GM18505 (cell line): Measurements from ENCODE around the gene IDS.
"Not testable (repeated sequence)": the region's sequence is repeated elsewhere in the genome, so short reads cannot be mapped to it uniquely, and the experiment has no call there.

ENCODE experiments used
- ATAC-seq: cut with Tn5 transposase; IDR thresholded peaks from one replicate; pipeline ENCODE4 v1.9.1; 2021; ENCODE audit not compliant: unreplicated experiment
- POLR2A ChIP-seq: IDR thresholded peaks from 4 replicates; pipeline ENCODE4 v1.6.1; 2011; ENCODE audit warnings: borderline replicate concordance; ENCODE audit not compliant: insufficient read depth, insufficient read length; ENCODE audit errors: extremely low read depth

Gene IDS

DNA sequence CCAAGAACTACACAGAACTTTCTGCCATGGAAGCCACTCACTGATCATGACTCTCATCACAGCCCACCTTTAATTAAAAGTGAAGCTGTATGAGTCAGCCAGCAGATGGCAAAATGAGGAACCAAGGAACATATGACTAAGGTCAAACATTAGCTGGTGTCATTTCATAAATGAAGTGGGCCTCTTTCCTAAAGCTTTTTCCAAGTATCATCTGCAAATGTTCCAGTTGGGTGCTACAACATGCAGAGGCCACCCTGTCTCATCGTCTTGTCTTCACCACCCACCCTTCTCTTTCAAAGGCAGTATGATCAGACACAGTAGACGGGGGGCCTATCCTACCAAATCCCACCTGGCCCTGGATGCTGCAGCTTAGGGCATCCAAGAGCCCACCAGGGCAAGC lies 26.5 kb upstream of the IDS start:
- no peak for TF ChIP-seq POLR2A

DNA sequence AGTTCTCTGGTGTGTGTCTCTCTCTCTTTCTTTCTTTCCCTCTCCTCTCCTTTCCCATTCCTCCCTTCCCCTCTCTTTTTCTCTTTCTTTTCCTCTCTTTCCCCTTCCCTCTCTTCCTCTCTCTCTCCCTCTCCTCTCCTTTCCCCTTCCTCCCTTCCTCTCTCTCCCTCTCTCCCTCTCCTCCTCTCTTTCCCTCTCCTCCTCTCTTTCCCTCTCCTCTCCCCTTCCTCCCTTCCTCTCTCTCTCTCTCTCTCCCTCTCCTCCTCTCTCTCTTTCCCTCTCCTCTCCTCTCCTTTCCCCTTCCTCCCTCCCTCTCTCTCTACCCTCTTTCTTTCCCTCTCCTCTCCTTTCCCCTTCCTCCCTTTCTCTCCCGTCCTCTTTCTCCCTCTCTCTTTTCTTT lies 23.3 kb upstream of the IDS start:
- no peak for ATAC-seq
- no peak for TF ChIP-seq POLR2A

More for the DNA sequence above, 26.5 kb upstream of the IDS start:
- ATAC-seq = peak; percentile 72

DNA sequence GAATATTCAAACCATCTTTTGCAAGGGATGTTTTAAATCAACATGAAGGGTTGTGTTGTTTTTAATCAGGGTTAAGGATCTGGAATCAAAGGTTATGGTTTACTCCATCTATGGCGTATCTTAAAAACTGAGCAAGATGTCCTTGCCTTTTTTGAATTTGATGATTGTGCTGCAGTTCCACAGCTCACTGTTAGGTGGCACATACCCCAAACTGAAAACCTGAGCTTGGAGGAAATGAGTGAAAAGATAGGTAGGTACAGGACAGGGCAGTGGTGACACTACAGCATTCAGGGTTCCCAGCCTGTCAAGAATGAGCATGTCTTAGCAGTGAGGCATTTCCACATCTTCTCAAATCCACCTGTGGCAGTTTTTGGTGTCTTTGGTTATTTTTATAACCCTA lies 22.6 kb upstream of the IDS start:
- TF ChIP-seq POLR2A = no peak
- ATAC-seq = peak; percentile 25

DNA sequence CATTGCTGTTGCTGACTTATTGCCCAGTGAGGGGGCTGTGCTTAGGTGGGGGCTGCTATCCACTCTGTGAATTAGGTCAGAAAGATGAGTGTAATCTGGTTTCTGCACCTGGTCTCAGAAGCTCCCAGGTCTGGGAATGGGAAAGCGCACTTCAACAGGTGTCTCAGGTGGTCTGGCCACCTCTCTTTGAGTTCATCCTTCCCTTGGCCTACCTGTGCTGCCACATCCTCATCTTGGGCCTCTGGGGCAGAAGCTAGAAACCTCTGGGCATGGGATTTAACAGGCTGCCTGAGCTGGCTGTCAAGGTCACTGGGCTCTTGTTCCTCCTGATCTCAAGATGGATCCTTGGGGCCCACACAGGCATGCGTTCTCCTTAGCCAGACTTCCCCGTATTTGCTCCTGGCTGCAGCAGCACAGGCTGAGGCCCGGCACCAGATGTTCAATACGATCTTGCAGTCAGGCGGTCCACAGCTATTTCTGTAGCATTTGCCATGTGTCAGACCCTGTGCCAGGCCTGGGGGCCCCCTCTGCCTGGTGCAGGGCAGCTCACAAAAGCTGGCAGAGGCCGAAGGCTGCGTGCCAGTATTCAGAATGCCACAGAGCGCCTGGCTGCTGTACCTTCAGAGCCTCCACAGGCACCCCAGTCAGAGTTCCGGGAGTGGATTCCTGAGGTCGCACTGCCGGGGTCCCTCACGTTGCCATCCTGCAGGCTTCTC lies 21.4 kb upstream of the IDS start:
- not testable (repeated sequence) for ATAC-seq

DNA sequence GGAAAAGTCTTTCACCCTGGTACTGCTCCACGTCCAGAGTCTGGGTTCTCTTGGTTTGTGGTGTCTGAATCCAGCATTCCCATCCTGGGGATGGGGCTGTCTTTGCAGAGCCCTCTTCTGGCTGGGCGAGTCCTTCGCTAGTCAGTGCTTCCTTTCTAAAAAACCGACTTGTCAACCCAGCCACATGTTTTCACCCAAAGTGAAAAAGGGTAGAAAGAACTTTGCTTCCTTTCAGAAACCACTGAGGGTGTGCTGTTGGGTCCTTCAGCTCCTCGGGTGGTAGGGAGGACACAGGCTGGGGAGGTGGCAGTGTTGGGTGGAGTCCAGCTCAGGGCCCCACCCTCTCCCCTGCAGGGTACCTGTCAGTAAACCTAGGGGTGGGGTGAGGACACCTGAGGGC lies 20.8 kb upstream of the IDS start:
- peak; percentile 29 for ATAC-seq

DNA sequence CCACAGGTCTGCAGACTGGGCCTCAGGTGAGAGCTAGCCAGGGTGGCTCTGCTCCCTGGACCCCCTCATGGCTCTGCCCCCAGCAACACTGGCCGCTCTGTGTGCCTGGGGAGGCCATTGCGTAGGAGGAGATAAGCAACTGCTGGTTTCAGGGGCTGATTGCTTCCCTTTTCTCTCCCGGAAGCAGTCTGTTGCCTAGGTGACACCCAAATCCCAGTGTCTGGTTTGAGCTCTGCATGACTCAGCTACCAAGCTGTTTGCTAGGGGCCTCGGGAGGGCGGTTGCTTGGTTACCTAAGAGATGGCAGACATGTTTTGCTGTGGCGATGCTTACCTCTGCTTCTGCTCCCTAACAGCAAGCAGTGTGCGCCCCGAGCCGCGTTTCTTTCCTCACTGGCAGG lies 20.3 kb upstream of the IDS start:
- ATAC-seq = peak; percentile 94

DNA sequence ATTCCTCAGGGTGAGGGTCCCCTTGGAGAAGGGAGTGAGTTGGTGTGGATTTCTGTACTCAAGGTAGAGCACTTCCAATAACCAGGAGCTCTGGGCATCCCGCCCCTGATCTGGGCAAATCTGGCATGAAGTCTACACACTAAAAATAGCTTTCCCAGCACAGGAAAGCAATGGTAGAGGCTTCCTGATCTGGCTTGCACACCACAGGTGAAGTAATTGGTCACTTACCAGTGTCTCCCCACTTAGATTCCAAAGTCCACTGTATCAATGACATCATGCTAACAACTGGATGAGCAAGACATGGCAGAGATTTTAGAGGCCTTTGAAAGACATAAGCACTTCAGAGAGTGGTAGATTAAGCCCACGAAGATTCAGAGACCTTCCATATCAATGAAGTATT lies 17.8 kb upstream of the IDS start:
- no peak for TF ChIP-seq POLR2A
- no peak for ATAC-seq

DNA sequence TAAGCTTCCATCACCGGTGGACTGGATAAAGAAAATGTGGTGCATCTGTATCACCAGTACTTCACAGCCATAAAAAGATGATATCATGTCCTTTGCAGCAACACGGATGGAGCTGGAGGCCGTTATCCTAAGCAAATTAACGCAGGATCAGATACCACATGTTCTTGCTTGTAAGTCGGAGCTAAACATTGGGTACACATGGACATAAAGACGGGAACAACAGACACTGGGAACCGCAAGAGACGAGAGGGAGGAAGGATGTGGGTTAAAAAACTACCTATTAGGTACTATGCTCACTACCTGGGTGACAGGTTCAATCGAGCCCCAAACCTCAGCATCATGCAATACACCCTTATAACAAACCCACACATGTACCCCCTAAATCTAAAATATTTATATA lies 16.3 kb upstream of the IDS start:
- no peak for TF ChIP-seq POLR2A
- no peak for ATAC-seq

DNA sequence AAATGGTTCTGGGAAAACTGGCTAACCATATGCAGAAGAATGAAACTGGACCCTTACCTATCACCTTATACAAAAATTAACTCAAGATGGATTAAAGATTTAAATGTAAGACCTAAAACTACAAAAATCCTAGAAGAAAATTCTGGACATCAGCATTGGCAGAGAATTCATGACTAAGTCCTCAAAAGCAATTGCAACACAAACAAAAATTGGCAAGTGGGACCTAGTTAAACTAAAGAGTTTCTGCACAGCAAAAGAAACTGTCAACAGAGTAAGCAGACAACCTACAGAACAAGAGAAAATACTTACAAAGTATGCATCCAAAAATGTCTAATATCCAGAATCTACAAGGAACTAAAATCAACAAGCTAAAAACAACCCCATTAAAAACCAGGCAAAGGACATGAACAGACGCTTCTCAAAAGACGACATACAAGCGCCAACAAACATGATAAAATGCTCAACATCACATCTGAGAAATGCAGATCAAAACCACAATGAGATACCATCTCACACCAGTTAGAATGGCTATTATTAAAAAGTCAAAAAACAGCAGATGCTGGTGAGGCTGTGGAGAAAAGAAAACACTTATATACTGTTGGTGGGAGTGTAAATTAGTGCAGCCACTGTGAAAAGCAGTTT lies 15.7 kb upstream of the IDS start:
- not testable (repeated sequence) for ATAC-seq

DNA sequence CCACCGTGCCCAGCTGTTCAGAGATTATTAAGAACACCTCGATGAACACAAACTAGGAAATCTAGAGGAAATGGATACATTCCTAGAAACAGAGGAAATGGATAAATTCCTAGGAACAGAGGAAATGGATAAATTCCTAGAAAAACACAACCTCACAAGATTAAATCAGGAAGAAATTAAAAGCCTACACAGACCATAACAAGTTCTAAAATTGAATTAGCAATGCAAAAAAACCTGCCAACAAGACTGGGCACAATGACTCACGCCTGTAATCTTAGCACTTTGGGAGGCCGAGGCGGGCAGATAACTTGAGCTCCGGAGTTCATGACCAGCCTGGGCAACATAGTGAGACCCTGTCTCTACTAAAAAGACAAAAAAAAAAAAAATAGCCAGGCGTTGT lies 13.1 kb upstream of the IDS start:
- no peak for ATAC-seq

DNA sequence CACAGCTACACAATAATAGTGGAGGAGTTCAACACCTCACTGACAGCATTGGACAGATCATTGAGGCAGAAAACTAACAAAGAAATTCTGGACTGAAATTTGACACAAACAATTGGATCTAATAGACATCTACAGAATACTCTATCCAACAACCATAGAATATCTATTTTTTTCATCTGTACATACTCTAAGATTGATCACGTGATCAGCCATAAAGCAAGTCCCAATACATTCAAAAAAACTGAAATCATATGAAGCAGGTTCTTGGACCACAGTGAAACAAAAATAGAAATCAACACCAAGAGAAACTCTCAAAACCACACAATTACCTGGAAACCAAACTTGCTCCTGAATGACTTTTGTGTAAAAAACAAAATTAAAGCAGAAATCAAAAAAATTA lies 12.2 kb upstream of the IDS start:
- ATAC-seq = no peak

More for the DNA sequence above, 13.1 kb upstream of the IDS start:
- no peak for TF ChIP-seq POLR2A

DNA sequence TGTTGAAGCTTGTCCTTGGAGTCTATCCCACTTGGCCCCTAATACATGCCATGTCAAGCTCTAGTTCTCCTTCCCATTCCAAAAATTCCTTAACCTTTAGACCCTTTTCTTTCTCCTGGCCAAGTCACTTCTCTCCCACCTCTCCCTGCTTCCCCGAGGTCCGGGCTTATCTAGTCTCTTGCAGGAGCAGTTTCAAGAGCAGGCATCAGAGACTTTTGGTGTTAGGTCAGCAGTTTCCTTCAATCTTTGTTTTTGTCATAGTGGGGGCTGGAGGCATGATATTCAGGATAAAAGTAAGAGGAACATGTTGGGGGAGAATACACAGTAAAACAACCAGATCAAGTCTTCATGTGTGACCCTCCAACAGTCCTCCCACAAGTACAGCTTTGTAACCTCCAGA lies 11.5 kb upstream of the IDS start:
- TF ChIP-seq POLR2A = no peak
- no peak for ATAC-seq

More for the DNA sequence above, 12.2 kb upstream of the IDS start:
- TF ChIP-seq POLR2A = no peak

DNA sequence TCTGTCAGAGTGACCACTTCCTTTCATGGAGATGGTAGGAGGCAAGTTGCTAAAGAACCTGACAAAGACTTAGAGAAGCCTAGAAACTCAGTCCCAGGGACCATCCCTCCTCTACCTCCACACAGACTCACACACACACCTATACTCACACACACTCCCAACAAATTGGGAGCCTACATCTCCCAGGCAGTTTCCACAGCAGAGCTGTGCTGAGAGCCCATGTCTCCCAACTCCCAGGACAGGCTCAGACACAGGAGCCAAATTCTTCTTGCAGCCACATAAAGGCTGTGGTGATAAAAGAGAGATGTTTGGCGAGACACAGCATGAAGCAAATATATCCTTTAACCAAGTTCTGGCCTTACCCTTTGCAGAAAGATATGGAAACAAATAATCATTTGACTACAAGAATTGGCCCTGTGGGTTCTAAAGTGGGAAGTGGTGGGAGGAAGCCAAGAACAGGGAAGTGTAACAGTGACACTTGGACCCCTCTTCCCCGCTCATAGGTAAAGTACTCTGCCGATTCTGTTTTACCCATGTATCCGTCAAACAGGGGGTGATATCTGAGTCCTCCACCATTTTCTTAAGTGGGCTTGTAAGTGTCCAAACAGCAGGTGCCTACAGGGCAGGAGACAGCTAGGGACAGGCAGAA lies 11.0 kb upstream of the IDS start:
- TF ChIP-seq POLR2A = no peak
- no peak for ATAC-seq

DNA sequence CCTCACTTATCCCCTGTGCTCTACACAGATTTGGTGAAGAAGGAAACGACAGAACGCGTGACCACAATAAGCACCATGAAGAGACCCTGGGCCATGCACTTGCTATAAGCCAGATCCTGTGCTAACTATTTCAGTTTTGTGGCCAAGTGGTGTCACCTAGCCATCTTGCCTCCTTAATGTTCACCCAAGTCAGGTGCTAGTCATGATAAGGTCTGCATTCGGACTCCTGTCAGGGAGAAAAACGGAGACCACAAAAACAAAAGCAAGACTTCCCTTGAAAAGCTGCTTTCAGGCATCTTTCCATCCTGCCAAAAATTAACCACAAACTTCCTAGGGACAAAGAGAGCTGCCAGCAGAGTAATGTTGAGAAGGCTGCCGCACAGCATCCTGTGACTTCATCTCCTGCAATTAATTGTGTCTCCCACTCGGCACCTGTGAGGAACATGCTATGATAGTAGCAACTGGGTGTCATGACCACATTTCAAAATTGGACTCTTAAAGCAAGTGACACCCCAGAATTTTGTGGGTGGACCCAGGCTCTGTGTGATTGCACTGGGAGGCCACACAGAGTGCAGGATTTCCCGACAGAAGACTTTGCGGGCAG lies 8.8 kb upstream of the IDS start:
- no peak for ATAC-seq

More for the DNA sequence above, 8.8 kb upstream of the IDS start:
- no peak for TF ChIP-seq POLR2A
